Measurements from ENCODE around the gene SLC32A1. TPM values are rescaled to one million over a fixed set of nuclear protein-coding genes. Genes with fewer than 3 reads are reported as not detected.

The SLC32A1 gene
- total RNA-seq, 1 experiment from 2014 or later, result not detected

GRCh38 chr20:38764567-38765318, 40.5 kb downstream of the SLC32A1 start (continued):
- TF ChIP-seq ZBTB33 (IDR thresholded peaks at IDR 0.05; ENCODE audit: extremely low read depth, insufficient replicate concordance, low read length), result no peak

- H3K9ac ChIP-seq (ENCODE audit: low read length), result no peak overlapping the region
- peak overlapping the region; percentile 86; the same call in 1 of the 2 replicates for H3K27ac ChIP-seq (ENCODE audit: low read depth, low read length)
- H4K20me1 ChIP-seq (ENCODE audit: insufficient read depth), result no peaks in the 10 kb centered on the region
- H3K9me2 ChIP-seq (ENCODE audit: insufficient read depth), result no peaks in the 10 kb centered on the region
- ChIA-PET CTCF (interaction anchor here (0.9 kb wide), 1 partner anchor 10 kb away, joined by 3 read pairs; no protein-coding TSS in a partner anchor), RAD21 (ENCODE audit: low non-redundant PET in 1 of 2, low total read pairs in 2 of 2, uncharacterized antibody in 2 of 2, unreplicated experiment in 2 of 2) (no interaction called here), POLR2A (no interaction called here)
- H3K79me2 ChIP-seq (ENCODE audit: insufficient read depth, low read length), result no peaks in the 10 kb centered on the region
- H3K9me3 ChIP-seq (ENCODE audit: control insufficient read depth in 1 of 2, insufficient read depth in 1 of 2, low read depth in 1 of 2, low read length in 2 of 2), result no peaks in the 10 kb centered on the region
- BruUV-seq (replicated peaks), result no TSS peak
- TF ChIP-seq REST (IDR thresholded peaks at IDR 0.05; ENCODE audit: low read depth) (no peak), ZBTB33 (IDR thresholded peaks at IDR 0.05; ENCODE audit: extremely low read depth, insufficient replicate concordance, low read length) (no peak), ZFX (IDR thresholded peaks at IDR 0.05) (no peak), TCF7L2 (IDR thresholded peaks at IDR 0.05; ENCODE audit: borderline replicate concordance, extremely low read depth, insufficient read depth, insufficient read length) (no peak), ELF1 (IDR thresholded peaks at IDR 0.05; ENCODE audit: borderline replicate concordance, low read depth) (no peak), CTCF (IDR thresholded peaks at IDR 0.05 in 2 of 3, conservative IDR thresholded peaks at IDR 0.05 in 1 of 3; ENCODE audit: borderline replicate concordance in 1 of 3, insufficient read depth in 1 of 3, low read depth in 2 of 3, low read length in 2 of 3) (no peak), SRF (IDR thresholded peaks at IDR 0.05; ENCODE audit: low read depth) (no peak), CEBPB (IDR thresholded peaks at IDR 0.05; ENCODE audit: low read depth) (no peak), RAD21 (IDR thresholded peaks at IDR 0.05; ENCODE audit: low read depth) (no peak), FOSL1 (IDR thresholded peaks at IDR 0.05; ENCODE audit: low read depth) (no peak), SP1 (IDR thresholded peaks at IDR 0.05; ENCODE audit: low read depth) (no peak), SIN3A (IDR thresholded peaks at IDR 0.05; ENCODE audit: low read depth) (no peak), POLR2A (IDR thresholded peaks at IDR 0.05; ENCODE audit: borderline replicate concordance, extremely low read depth, insufficient read depth, insufficient read length) (no peak)
- no peaks in the 10 kb centered on the region for H3K27me3 ChIP-seq (ENCODE audit: insufficient read depth, low read length)
- H2AFZ ChIP-seq (ENCODE audit: low read depth, low read length, poor library complexity, severe bottlenecking), result no peak overlapping the region
- ATAC-seq (no peak), DNase-seq (ENCODE audit: low read depth, low spot score) (no peak)
- H3K4me1 ChIP-seq (ENCODE audit: control insufficient read depth in 1 of 2, insufficient read depth in 2 of 2, low read length in 2 of 2), result peaks cover 40 to 50% of the 10 kb centered on the region in 2 experiments
- peak overlapping the region; percentile 78; the same call in 1 of the 2 replicates for H3K4me2 ChIP-seq (ENCODE audit: low read length)
- peaks cover 38 to 39% of the 10 kb centered on the region in 2 experiments for H3K36me3 ChIP-seq (ENCODE audit: control insufficient read depth in 1 of 2, insufficient read depth in 2 of 2, low read length in 2 of 2)
- intact Hi-C loops (cut with micrococcal nuclease), result no loop called here
- H3K4me3 ChIP-seq (replicated peaks in 1 of 2; ENCODE audit: low read depth in 1 of 2, low read length in 2 of 2), result no peak overlapping the region
These were observed 41.8 kb downstream of the SLC32A1 start for GRCh38 chr20:38766071-38766470.
